Measurements from ENCODE around the gene C11orf98. TPM values are rescaled to one million over a fixed set of nuclear protein-coding genes. Genes with fewer than 3 reads are reported as not detected.
A peak's percentile ranks its signal among the peaks of the same experiment; 100 is the strongest.

The C11orf98 gene
- total RNA-seq, 1 donor: 23.7 TPM

GRCh38 chr11:62682518-62682917 is 17.5 kb upstream of the C11orf98 start:
- no peak for TF ChIP-seq CTCF (IDR thresholded peaks at IDR 0.05; ENCODE audit: insufficient read depth, low read depth, low read length)
- no peak overlapping the region for H3K4me3 ChIP-seq (ENCODE audit: low read depth, low read length)
- DNase-seq (ENCODE audit: low read depth): no peak

- peak; percentile 78 for TF ChIP-seq CTCF (IDR thresholded peaks at IDR 0.05; ENCODE audit: insufficient read depth, low read depth, low read length)
- peak; percentile 85 for DNase-seq (ENCODE audit: low read depth)
Observed at GRCh38 chr11:62680825-62681240, 15.8 kb upstream of the C11orf98 start.

GRCh38 chr11:62678770-62679696 is 14.0 kb upstream of the C11orf98 start, which contains the start of gene UBXN1:
UBXN1 (minus strand) TSS chr11:62679073; CDS start chr11:62678923, 150 bp downstream.
- H3K4me3 ChIP-seq (ENCODE audit: low read depth, low read length): peak within 1 kb of the TSS; percentile 99
- TF ChIP-seq CTCF (IDR thresholded peaks at IDR 0.05; ENCODE audit: insufficient read depth, low read depth, low read length): no peak
- peak; percentile 89 for DNase-seq (ENCODE audit: low read depth)

More at GRCh38 chr11:62680825-62681240, 15.8 kb upstream of the C11orf98 start:
- no peak overlapping the region for H3K4me3 ChIP-seq (ENCODE audit: low read depth, low read length)

- no peak for DNase-seq (ENCODE audit: low read depth)
- no peak for TF ChIP-seq CTCF (IDR thresholded peaks at IDR 0.05; ENCODE audit: insufficient read depth, low read depth, low read length)
- peak overlapping the region; percentile 99 for H3K4me3 ChIP-seq (ENCODE audit: low read depth, low read length)
Observed at GRCh38 chr11:62678433-62678769, 13.4 kb upstream of the C11orf98 start.

- no peak for DNase-seq (ENCODE audit: low read depth)
- peak overlapping the region; percentile 99 for H3K4me3 ChIP-seq (ENCODE audit: low read depth, low read length)
- TF ChIP-seq CTCF (IDR thresholded peaks at IDR 0.05; ENCODE audit: insufficient read depth, low read depth, low read length): no peak
Observed at GRCh38 chr11:62677714-62678113, 12.7 kb upstream of the C11orf98 start.

GRCh38 chr11:62677156-62677555 is 12.1 kb upstream of the C11orf98 start:
- no peak for DNase-seq (ENCODE audit: low read depth)
- no peak overlapping the region for H3K4me3 ChIP-seq (ENCODE audit: low read depth, low read length)
- TF ChIP-seq CTCF (IDR thresholded peaks at IDR 0.05; ENCODE audit: insufficient read depth, low read depth, low read length): no peak

Measured in fibroblast of villous mesenchyme (primary cell).